GM23248 (cell line): Measurements from ENCODE around the gene BPIFB6.

ENCODE experiments used
- EZH2 ChIP-seq: fragments of 200-600 bp; sonication (generic); IDR thresholded peaks from 2 replicates; pipeline ENCODE4 v1.6.1; 2018; ENCODE audit warnings: antibody characterized with exemption, mild to moderate bottlenecking; ENCODE audit not compliant: insufficient read depth, poor library complexity, severe bottlenecking
- EZH2phosphoT487 ChIP-seq: fragments of 200-600 bp; sonication (generic); IDR thresholded peaks from 2 replicates; pipeline ENCODE4 v1.6.1; 2018; ENCODE audit warnings: antibody characterized with exemption, moderate library complexity, mild to moderate bottlenecking, low read depth; ENCODE audit not compliant: insufficient read depth

DNA sequence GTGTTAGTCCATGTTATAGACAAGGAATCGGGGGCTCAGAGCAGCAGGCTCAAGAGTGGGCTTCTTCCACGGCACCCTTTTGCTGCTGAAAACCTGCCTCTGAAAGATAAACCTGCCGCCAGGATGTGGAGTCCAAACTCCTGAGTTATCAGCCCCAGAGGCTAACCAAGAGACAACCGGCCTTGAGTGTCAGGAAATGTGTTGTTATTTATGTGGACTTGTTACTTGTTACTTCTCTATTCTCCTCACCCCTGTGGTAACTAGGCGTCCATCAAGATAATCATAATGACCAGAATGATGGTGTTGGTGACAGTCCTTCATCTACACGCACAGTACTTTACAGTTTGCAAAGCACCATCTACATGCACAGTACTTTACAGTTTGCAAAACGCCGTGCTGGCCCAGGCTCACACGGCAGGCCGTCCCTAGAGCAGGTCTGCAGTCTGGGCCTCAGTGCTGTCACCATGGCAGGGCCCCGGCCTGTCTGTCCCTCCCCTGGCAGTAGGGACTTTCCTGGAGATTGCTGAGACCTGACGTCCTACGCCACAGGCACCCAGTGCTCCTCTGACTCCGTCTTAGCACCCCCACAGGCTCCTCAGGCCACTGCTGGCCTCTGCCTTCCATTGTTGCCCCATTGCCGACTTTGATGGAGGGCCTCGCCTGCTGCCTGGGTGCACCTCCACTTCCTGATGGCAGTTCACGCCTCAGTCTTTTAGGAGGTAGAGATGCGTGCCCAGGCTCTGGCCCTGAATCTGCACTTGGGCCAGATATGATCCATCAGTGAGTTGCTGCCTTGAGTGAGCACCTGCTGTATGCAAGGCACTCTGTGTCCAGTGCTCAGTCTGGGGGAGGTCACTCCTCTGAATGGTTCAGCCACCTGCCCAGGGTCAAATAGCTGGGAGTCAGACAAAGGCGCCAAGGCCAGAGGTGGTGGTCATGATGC is 38.9 kb downstream of the BPIFB6 start:
- TF ChIP-seq EZH2 (no peak), EZH2phosphoT487 (no peak)
